Thymus (tissue), 11 donors: ENCODE results near the gene SNRNP200. TPM values are rescaled to one million over a fixed set of nuclear protein-coding genes. Genes with fewer than 3 reads are reported as not detected.

ENCODE experiments used
- DNase-seq, 9 donors: peaks; one replicate each; pipeline ENCODE4 v3.0.0-alpha.2; 2013; ENCODE audit warnings: low spot score in 9 of 9, low read depth in 6 of 9, missing footprints in 1 of 9
- H3K27ac ChIP-seq, 2 donors: one replicate each; pipeline ENCODE4 v1.5.1; 2013; ENCODE audit warnings: control low read depth in 1 of 2, low read depth in 1 of 2, low read length in 1 of 2, mild to moderate bottlenecking in 1 of 2, moderate library complexity in 1 of 2
- H3K27me3 ChIP-seq, 2 donors: one replicate each; pipeline ENCODE4 v1.5.1; 2013; ENCODE audit warnings: low read length in 1 of 2; ENCODE audit not compliant: control insufficient read depth in 2 of 2, insufficient read depth in 1 of 2
- H3K36me3 ChIP-seq, 2 donors: one replicate each; pipeline ENCODE4 v1.5.1; 2013; ENCODE audit warnings: low read length in 1 of 2, mild to moderate bottlenecking in 1 of 2, moderate library complexity in 1 of 2; ENCODE audit not compliant: control insufficient read depth in 2 of 2, insufficient read depth in 2 of 2
- H3K4me1 ChIP-seq, 2 donors: one replicate each; pipeline ENCODE4 v1.5.1; 2013; ENCODE audit warnings: low read length in 2 of 2; ENCODE audit not compliant: control insufficient read depth in 2 of 2, insufficient read depth in 2 of 2
- H3K4me3 ChIP-seq, 2 donors: one replicate each; pipeline ENCODE4 v1.5.1; 2013; ENCODE audit warnings: low read length in 2 of 2, control low read depth in 1 of 2, mild to moderate bottlenecking in 1 of 2
- H3K9me3 ChIP-seq, 2 donors: one replicate each; pipeline ENCODE4 v1.5.1; 2013; ENCODE audit warnings: low read length in 1 of 2, mild to moderate bottlenecking in 1 of 2; ENCODE audit not compliant: control insufficient read depth in 2 of 2, insufficient read depth in 1 of 2
- whole genome bisulfite sequencing: extraction: QIAGEN DNeasy Blood & Tissue Kit; methylation state at CpG from one replicate; pipeline ENCODE4 v1.1.7; 2013; 5-methylcytosine and 5-hydroxymethylcytosine counted together
- polyA plus RNA-seq: library from polyadenylated mRNA; stranded (reverse); fragments of 200-250 nt; gene quantifications from one replicate; pipeline ENCODE4 v1.2.3, GENCODE V29; 2013
- total RNA-seq: library from RNA; stranded (reverse); fragments of 120-200 nt; gene quantifications from one replicate; pipeline ENCODE4 v1.2.4, GENCODE V29; 2013
- donor health status: healthy.

SNRNP200 gene
- total and polyA plus RNA-seq, 2 donors: 51.1 to 105 TPM

DNA sequence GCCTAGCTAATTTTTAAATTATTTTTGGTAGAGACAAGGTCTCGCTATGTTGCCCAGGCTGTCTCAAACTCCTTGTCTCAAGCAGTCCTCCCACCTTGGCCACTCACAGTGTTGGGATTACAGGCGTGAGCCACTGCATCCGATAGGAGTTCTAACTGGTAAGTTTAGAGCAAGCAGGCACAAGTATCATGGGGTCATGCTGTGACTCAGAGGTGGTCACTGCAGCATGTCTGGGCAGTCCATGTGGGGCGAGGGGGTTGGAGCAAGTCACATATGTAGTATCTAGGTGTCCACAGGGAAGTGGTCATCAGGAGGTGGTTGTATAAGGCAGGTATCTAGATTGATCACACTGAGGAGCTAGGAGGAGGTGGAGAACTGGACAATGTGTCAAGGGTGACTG is 74.0 kb downstream of the SNRNP200 start:
- 97% methylated on average over 4 of the region's 4 CpGs for WGBS
- Histone ChIP-seq H3K27ac (no peak overlapping the region), H3K9me3 (no peaks in the 10 kb centered on the region), H3K4me1 (no peaks in the 10 kb centered on the region), H3K27me3 (no peaks in the 10 kb centered on the region), H3K36me3 (no peaks in the 10 kb centered on the region), H3K4me3 (no peak overlapping the region)
- DNase-seq: no peak

GRCh38 chr2:96225016-96225533 is 80.3 kb downstream of the SNRNP200 start:
- Histone ChIP-seq H3K27me3 (no peaks in the 10 kb centered on the region), H3K27ac (peak overlapping the region in 1 of 2 donors; percentile 55), H3K4me1 (no peaks in the 10 kb centered on the region), H3K9me3 (no peaks in the 10 kb centered on the region), H3K36me3 (no peaks in the 10 kb centered on the region), H3K4me3 (no peak overlapping the region)
- peak in 1 of 9 donors; percentile 31 for DNase-seq
- WGBS: 39% methylated on average over 3 of the region's 3 CpGs

Other genes with a start within 250 kb of the SNRNP200 start
- gene ADRA2B, start 189.0 kb downstream of the SNRNP200 start, total RNA-seq: 0.28 TPM
- 0.52 TPM for gene ADRA2B, start 189.0 kb downstream of the SNRNP200 start, polyA plus RNA-seq
- gene ASTL, start 167.0 kb downstream of the SNRNP200 start, total RNA-seq: 0.42 TPM
- 2.9 TPM for gene ASTL, start 167.0 kb downstream of the SNRNP200 start, polyA plus RNA-seq
- gene DUSP2, start 160.1 kb downstream of the SNRNP200 start, total RNA-seq: 60.0 TPM
- gene DUSP2, start 160.1 kb downstream of the SNRNP200 start, polyA plus RNA-seq: 208 TPM
- 94.5 TPM for gene STARD7, start 96.7 kb downstream of the SNRNP200 start, total RNA-seq
- 69.5 TPM for gene STARD7, start 96.7 kb downstream of the SNRNP200 start, polyA plus RNA-seq
- gene TMEM127, start 39.5 kb downstream of the SNRNP200 start, total RNA-seq: 6.9 TPM
- gene TMEM127, start 39.5 kb downstream of the SNRNP200 start, polyA plus RNA-seq: 13.7 TPM
- 51.3 TPM for gene CIAO1, start 39.3 kb downstream of the SNRNP200 start, total RNA-seq
- gene CIAO1, start 39.3 kb downstream of the SNRNP200 start, polyA plus RNA-seq: 38.6 TPM
- 7.7 TPM for gene ITPRIPL1, start 19.8 kb upstream of the SNRNP200 start, total RNA-seq
- gene ITPRIPL1, start 19.8 kb upstream of the SNRNP200 start, polyA plus RNA-seq: 1.9 TPM
- 33.9 TPM for gene NCAPH, start 30.2 kb upstream of the SNRNP200 start, total RNA-seq
- 3.1 TPM for gene NCAPH, start 30.2 kb upstream of the SNRNP200 start, polyA plus RNA-seq
- gene NEURL3, start 199.8 kb upstream of the SNRNP200 start, total RNA-seq: 9.0 TPM
- gene NEURL3, start 199.8 kb upstream of the SNRNP200 start, polyA plus RNA-seq: 1.8 TPM
- gene ARID5A, start 231.2 kb upstream of the SNRNP200 start, total RNA-seq: 18.9 TPM
- 57.2 TPM for gene ARID5A, start 231.2 kb upstream of the SNRNP200 start, polyA plus RNA-seq